NB4 (cell line): ENCODE data around the gene PHF8.

ENCODE experiments used
- CTCF ChIP-seq: IDR thresholded peaks from one replicate; pipeline ENCODE4 v1.5.1; 2012; ENCODE audit warnings: low read depth, low read length
- MYC ChIP-seq: IDR thresholded peaks from 2 replicates; pipeline ENCODE4 v1.6.1; 2011; ENCODE audit warnings: low read depth, low read length
- POLR2A ChIP-seq: IDR thresholded peaks from 2 replicates; pipeline ENCODE4 v1.6.1; 2011; ENCODE audit warnings: mild to moderate bottlenecking; ENCODE audit not compliant: insufficient read length; ENCODE audit errors: extremely low read depth

- TF ChIP-seq MYC (no peak), POLR2A (no peak), CTCF (no peak)
Measured at GRCh38 chrX:54087661-54088060, 43.4 kb upstream of the PHF8 start.
